GM12878 (cell line): ENCODE data around the gene ZBED2.

Experiments
- BHLHE40 ChIP-seq, 2 experiments: fragments of 450-650 bp in 1 of 2; IDR thresholded peaks; 2 replicates each; pipeline ENCODE4 v1.6.1; 2011 to 2017; ENCODE audit warnings: low read depth in 2 of 2, borderline replicate concordance in 1 of 2, improper control_type of control experiment in 1 of 2, low read length in 1 of 2, mild to moderate bottlenecking in 1 of 2
- CEBPB ChIP-seq, 2 experiments: fragments of 150-350 bp in 1 of 2; IDR thresholded peaks; 2 replicates each; pipeline ENCODE4 v1.6.1; 2012 to 2014; ENCODE audit warnings: low read depth in 2 of 2, low read length in 2 of 2, borderline replicate concordance in 1 of 2, inconsistent platforms in 1 of 2
- CTCF ChIP-seq, 3 experiments: IDR thresholded peaks in 2 of 3; conservative IDR thresholded peaks in 1 of 3; 2 replicates each; pipeline ENCODE4 v1.5.1; 2011; ENCODE audit warnings: low read depth in 3 of 3, low read length in 3 of 3, mild to moderate bottlenecking in 3 of 3, control low read depth in 2 of 3, moderate library complexity in 2 of 3, inconsistent platforms in 1 of 3, mixed read lengths in 1 of 3; ENCODE audit not compliant: control insufficient read depth in 2 of 3, insufficient read depth in 1 of 3; ENCODE audit errors: extremely low read depth in 1 of 3
- EP300 ChIP-seq, 2 experiments: fragments of 150-350 bp in 1 of 2; IDR thresholded peaks; 2 replicates each; pipeline ENCODE4 v1.6.1; 2011 to 2012; ENCODE audit warnings: low read depth in 2 of 2, low read length in 2 of 2, borderline replicate concordance in 1 of 2, improper control_type of control experiment in 1 of 2, inconsistent platforms in 1 of 2; ENCODE audit not compliant: control insufficient read depth in 1 of 2
- ESRRA ChIP-seq: IDR thresholded peaks from 2 replicates; pipeline ENCODE4 v1.6.1; 2012; ENCODE audit warnings: mild to moderate bottlenecking, low read length, improper control_type of control experiment
- FOXK2 ChIP-seq: fragments of 450-650 bp; IDR thresholded peaks from 2 replicates; pipeline ENCODE4 v1.6.1; 2017; ENCODE audit warnings: mild to moderate bottlenecking, moderate library complexity
- NFYA ChIP-seq: IDR thresholded peaks from 2 replicates; pipeline ENCODE4 v1.6.1; 2011; ENCODE audit warnings: low read depth, mild to moderate bottlenecking, low read length, improper control_type of control experiment, borderline replicate concordance
- NR2C2 ChIP-seq: IDR thresholded peaks from 2 replicates; pipeline ENCODE4 v1.6.1; 2011; ENCODE audit warnings: borderline replicate concordance, low read depth; ENCODE audit not compliant: control insufficient read depth, insufficient read length
- POLR2A ChIP-seq: IDR thresholded peaks from 2 replicates; pipeline ENCODE4 v1.6.1; 2011; ENCODE audit warnings: low read depth, mild to moderate bottlenecking, low read length
- POLR2AphosphoS5 ChIP-seq: IDR thresholded peaks from 2 replicates; pipeline ENCODE4 v1.6.1; 2011; ENCODE audit warnings: mild to moderate bottlenecking, low read length, inconsistent platforms

- TF ChIP-seq POLR2AphosphoS5: no peak
- TF ChIP-seq ESRRA: no peak
- TF ChIP-seq FOXK2: no peak
- TF ChIP-seq NR2C2: no peak
- TF ChIP-seq BHLHE40 (IDR thresholded peaks at IDR 0.05; ENCODE audit: borderline replicate concordance in 1 of 2, low read depth in 2 of 2, low read length in 1 of 2): no peak
- no peak for TF ChIP-seq CTCF (IDR thresholded peaks at IDR 0.05 in 2 of 3, conservative IDR thresholded peaks at IDR 0.05 in 1 of 3; ENCODE audit: control insufficient read depth in 2 of 3, extremely low read depth in 1 of 3, insufficient read depth in 1 of 3, low read depth in 3 of 3, low read length in 3 of 3)
- TF ChIP-seq NFYA: no peak
- no peak for TF ChIP-seq EP300 (IDR thresholded peaks at IDR 0.05; ENCODE audit: borderline replicate concordance in 1 of 2, control insufficient read depth in 1 of 2, low read depth in 2 of 2, low read length in 2 of 2)
- TF ChIP-seq CEBPB (IDR thresholded peaks at IDR 0.05; ENCODE audit: borderline replicate concordance in 1 of 2, low read depth in 2 of 2, low read length in 2 of 2): no peak
- TF ChIP-seq POLR2A: no peak
Observed at GRCh38 chr3:111589303-111590142, 5.6 kb downstream of the ZBED2 start.
